Dendritic cell treated with granulocyte-macrophage colony-stimulating factor and Interleukin-4, amounts not matched to agents 40 ng/mL and 50 ng/mL, for 4 days (primary cell): ENCODE results near the gene RAP1GAP.
"Not testable (repeated sequence)": the region's sequence is repeated elsewhere in the genome, so short reads cannot be mapped to it uniquely, and the experiment has no call there.

ENCODE experiments used
- H3K27ac Mint-ChIP-seq: one replicate; pipeline ENCODE4 v1.8.0; 2022; ENCODE audit warnings: mild to moderate bottlenecking, mixed read lengths
- H3K27me3 Mint-ChIP-seq: one replicate; pipeline ENCODE4 v1.8.0; 2022; ENCODE audit warnings: mild to moderate bottlenecking, mixed read lengths
- H3K36me3 Mint-ChIP-seq: one replicate; pipeline ENCODE4 v1.8.0; 2022; ENCODE audit warnings: low read depth, mixed read lengths
- H3K4me1 Mint-ChIP-seq: one replicate; pipeline ENCODE4 v1.8.0; 2022; ENCODE audit warnings: low read depth, mixed read lengths
- H3K4me3 Mint-ChIP-seq: one replicate; pipeline ENCODE4 v1.8.0; 2022; ENCODE audit warnings: mild to moderate bottlenecking, moderate library complexity, mixed read lengths
- H3K9me3 Mint-ChIP-seq: one replicate; pipeline ENCODE4 v1.8.0; 2022; ENCODE audit warnings: mixed read lengths
- intact Hi-C: fragments of 100-400 bp; cut with micrococcal nuclease; formaldehyde crosslinking; loops from one replicate; pipeline ENCODE4 v1.15.0; 2022

RAP1GAP gene

GRCh38 chr1:21567241-21568005 lies 101.7 kb downstream of the RAP1GAP start:
- Mint-ChIP-seq H3K4me3 (no peak overlapping the region), H3K27me3 (peaks cover 7% of the 10 kb centered on the region), H3K27ac (no peak overlapping the region), H3K4me1 (no peaks in the 10 kb centered on the region), H3K9me3 (no peaks in the 10 kb centered on the region), H3K36me3 (no peaks in the 10 kb centered on the region)
- intact Hi-C loops = no loop called here

GRCh38 chr1:21566361-21566760 lies 102.8 kb downstream of the RAP1GAP start:
- H3K36me3 Mint-ChIP-seq, intact Hi-C loops, H3K4me3 Mint-ChIP-seq, H3K4me1 Mint-ChIP-seq, H3K27me3 Mint-ChIP-seq, H3K9me3 Mint-ChIP-seq, H3K27ac Mint-ChIP-seq: not testable (repeated sequence)

- no peaks in the 10 kb centered on the region for H3K4me1 Mint-ChIP-seq
- intact Hi-C loops = no loop called here
- H3K27me3 Mint-ChIP-seq = peaks cover 14% of the 10 kb centered on the region
- no peak overlapping the region for H3K27ac Mint-ChIP-seq
- H3K4me3 Mint-ChIP-seq = no peak overlapping the region
- no peaks in the 10 kb centered on the region for H3K36me3 Mint-ChIP-seq
- H3K9me3 Mint-ChIP-seq = no peaks in the 10 kb centered on the region
Observed at GRCh38 chr1:21565285-21565684, 103.9 kb downstream of the RAP1GAP start.

GRCh38 chr1:21564521-21565095 lies 104.5 kb downstream of the RAP1GAP start:
- H3K4me3 Mint-ChIP-seq = no peak overlapping the region
- peaks cover 17% of the 10 kb centered on the region for H3K27me3 Mint-ChIP-seq
- no peaks in the 10 kb centered on the region for H3K4me1 Mint-ChIP-seq
- no peaks in the 10 kb centered on the region for H3K9me3 Mint-ChIP-seq
- intact Hi-C loops = no loop called here
- H3K27ac Mint-ChIP-seq = no peak overlapping the region
- H3K36me3 Mint-ChIP-seq = no peaks in the 10 kb centered on the region

- Mint-ChIP-seq H3K36me3 (no peaks in the 10 kb centered on the region), H3K9me3 (no peaks in the 10 kb centered on the region), H3K4me1 (no peaks in the 10 kb centered on the region), H3K27ac (no peak overlapping the region), H3K27me3 (peaks cover 23% of the 10 kb centered on the region), H3K4me3 (no peak overlapping the region)
- intact Hi-C loops = no loop called here
Observed at GRCh38 chr1:21563971-21564370, 105.2 kb downstream of the RAP1GAP start.

GRCh38 chr1:21562896-21563295 lies 106.3 kb downstream of the RAP1GAP start:
- Mint-ChIP-seq H3K27ac (no peak overlapping the region), H3K27me3 (peaks cover 30% of the 10 kb centered on the region), H3K4me3 (no peak overlapping the region), H3K4me1 (no peaks in the 10 kb centered on the region), H3K36me3 (no peaks in the 10 kb centered on the region), H3K9me3 (no peaks in the 10 kb centered on the region)
- intact Hi-C loops = no loop called here

- H3K27ac Mint-ChIP-seq = no peak overlapping the region
- H3K4me1 Mint-ChIP-seq = no peaks in the 10 kb centered on the region
- intact Hi-C loops = no loop called here
- peaks cover 40% of the 10 kb centered on the region for H3K27me3 Mint-ChIP-seq
- no peak overlapping the region for H3K4me3 Mint-ChIP-seq
- no peaks in the 10 kb centered on the region for H3K9me3 Mint-ChIP-seq
- H3K36me3 Mint-ChIP-seq = no peaks in the 10 kb centered on the region
Observed at GRCh38 chr1:21560916-21561638, 108.1 kb downstream of the RAP1GAP start.

GRCh38 chr1:21559788-21560567 lies 109.2 kb downstream of the RAP1GAP start:
- Mint-ChIP-seq H3K9me3 (no peaks in the 10 kb centered on the region), H3K36me3 (no peaks in the 10 kb centered on the region), H3K4me1 (no peaks in the 10 kb centered on the region), H3K27ac (no peak overlapping the region), H3K27me3 (peaks cover 49% of the 10 kb centered on the region), H3K4me3 (no peak overlapping the region)
- intact Hi-C loops = no loop called here

- Mint-ChIP-seq H3K9me3 (no peaks in the 10 kb centered on the region), H3K4me1 (peaks cover 6% of the 10 kb centered on the region), H3K27ac (no peak overlapping the region), H3K36me3 (no peaks in the 10 kb centered on the region), H3K27me3 (peaks cover 65% of the 10 kb centered on the region), H3K4me3 (no peak overlapping the region)
- intact Hi-C loops = no loop called here
Observed at GRCh38 chr1:21553116-21553926, 115.8 kb downstream of the RAP1GAP start.

GRCh38 chr1:21552715-21553114 lies 116.4 kb downstream of the RAP1GAP start:
- Mint-ChIP-seq H3K27ac (no peak overlapping the region), H3K4me3 (no peak overlapping the region)

GRCh38 chr1:21550866-21551475 lies 118.2 kb downstream of the RAP1GAP start:
- intact Hi-C loops = no loop called here
- H3K36me3 Mint-ChIP-seq = no peaks in the 10 kb centered on the region

More at GRCh38 chr1:21552715-21553114, 116.4 kb downstream of the RAP1GAP start:
- Mint-ChIP-seq H3K9me3 (no peaks in the 10 kb centered on the region), H3K27me3 (peaks cover 62% of the 10 kb centered on the region), H3K4me1 (peaks cover 6% of the 10 kb centered on the region), H3K36me3 (no peaks in the 10 kb centered on the region)
- intact Hi-C loops = no loop called here

GRCh38 chr1:21550097-21550496 lies 119.1 kb downstream of the RAP1GAP start:
- H3K27ac Mint-ChIP-seq = no peak overlapping the region
- H3K27me3 Mint-ChIP-seq = peaks cover 45% of the 10 kb centered on the region
- no peak overlapping the region for H3K4me3 Mint-ChIP-seq
- H3K4me1 Mint-ChIP-seq = peaks cover 15% of the 10 kb centered on the region
- intact Hi-C loops = no loop called here
- H3K36me3 Mint-ChIP-seq = no peaks in the 10 kb centered on the region
- H3K9me3 Mint-ChIP-seq = no peaks in the 10 kb centered on the region

More at GRCh38 chr1:21550866-21551475, 118.2 kb downstream of the RAP1GAP start:
- H3K9me3 Mint-ChIP-seq = no peaks in the 10 kb centered on the region
- H3K27ac Mint-ChIP-seq = no peak overlapping the region
- H3K27me3 Mint-ChIP-seq = peaks cover 54% of the 10 kb centered on the region
- H3K4me1 Mint-ChIP-seq = peaks cover 13% of the 10 kb centered on the region
- no peak overlapping the region for H3K4me3 Mint-ChIP-seq

- intact Hi-C loops = no loop called here
- Mint-ChIP-seq H3K36me3 (no peaks in the 10 kb centered on the region), H3K4me1 (peaks cover 15% of the 10 kb centered on the region), H3K27ac (no peak overlapping the region), H3K4me3 (no peak overlapping the region), H3K27me3 (peaks cover 34% of the 10 kb centered on the region), H3K9me3 (no peaks in the 10 kb centered on the region)
Observed at GRCh38 chr1:21547876-21548275, 121.3 kb downstream of the RAP1GAP start.
